Retinal pigment epithelial cell (primary cell): ENCODE results near the gene MLC1.

Source experiments
- DNase-seq: peaks from one replicate; pipeline ENCODE4 v3.0.0-alpha.2; 2010; ENCODE audit warnings: low read depth
- H3K4me3 ChIP-seq: 2 replicates; pipeline ENCODE4 v1.5.1; 2011; ENCODE audit warnings: mild to moderate bottlenecking, low read length, control low read depth, moderate library complexity
- TF ChIP-seq, protein P1 (sequence below): conservative IDR thresholded peaks from 2 replicates; pipeline ENCODE4 v1.5.1; 2011; ENCODE audit warnings: low read depth, low read length, control low read depth, inconsistent platforms

The MLC1 gene

DNA sequence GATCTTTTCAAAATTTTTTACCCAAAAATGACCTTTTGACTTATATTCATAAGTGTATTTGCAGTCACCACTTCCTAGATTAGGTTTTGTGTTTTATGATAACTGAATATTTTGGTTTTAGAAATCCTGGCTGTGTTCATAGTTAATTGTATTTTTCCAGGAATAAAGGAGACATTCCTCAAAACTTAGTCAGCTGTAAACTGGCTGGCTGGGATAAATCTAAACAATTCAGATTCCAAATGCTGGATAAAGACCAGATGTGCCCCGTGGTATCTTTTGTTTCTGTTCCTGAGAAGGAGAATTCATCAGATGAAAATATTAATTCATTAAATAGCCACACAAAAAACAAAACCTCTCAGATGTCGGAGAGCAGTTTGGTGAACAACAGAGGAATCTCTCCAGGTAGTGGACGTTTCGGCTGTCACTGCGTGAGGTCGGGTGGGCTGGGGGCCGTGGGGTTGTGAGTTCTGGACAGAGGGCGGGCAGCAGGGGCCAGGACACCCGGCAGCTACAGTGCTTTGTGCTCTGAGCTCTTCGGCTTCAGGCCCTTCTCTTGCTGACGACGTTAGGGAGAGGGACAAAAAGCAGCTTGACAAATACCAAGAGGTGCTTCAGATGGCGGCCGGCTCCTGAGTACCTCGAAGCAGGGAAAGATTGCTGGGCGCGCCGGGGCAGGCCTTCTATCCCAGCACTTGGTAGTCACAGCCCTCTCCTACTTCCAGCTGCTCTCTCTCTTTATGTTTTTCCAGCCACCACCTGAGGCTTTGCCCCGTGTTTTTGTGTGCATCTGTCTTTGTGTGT lies 29.2 kb upstream of the MLC1 start:
- peak; percentile 53 for DNase-seq
- no peak overlapping the region for H3K4me3 ChIP-seq
- TF ChIP-seq, protein P1, sequence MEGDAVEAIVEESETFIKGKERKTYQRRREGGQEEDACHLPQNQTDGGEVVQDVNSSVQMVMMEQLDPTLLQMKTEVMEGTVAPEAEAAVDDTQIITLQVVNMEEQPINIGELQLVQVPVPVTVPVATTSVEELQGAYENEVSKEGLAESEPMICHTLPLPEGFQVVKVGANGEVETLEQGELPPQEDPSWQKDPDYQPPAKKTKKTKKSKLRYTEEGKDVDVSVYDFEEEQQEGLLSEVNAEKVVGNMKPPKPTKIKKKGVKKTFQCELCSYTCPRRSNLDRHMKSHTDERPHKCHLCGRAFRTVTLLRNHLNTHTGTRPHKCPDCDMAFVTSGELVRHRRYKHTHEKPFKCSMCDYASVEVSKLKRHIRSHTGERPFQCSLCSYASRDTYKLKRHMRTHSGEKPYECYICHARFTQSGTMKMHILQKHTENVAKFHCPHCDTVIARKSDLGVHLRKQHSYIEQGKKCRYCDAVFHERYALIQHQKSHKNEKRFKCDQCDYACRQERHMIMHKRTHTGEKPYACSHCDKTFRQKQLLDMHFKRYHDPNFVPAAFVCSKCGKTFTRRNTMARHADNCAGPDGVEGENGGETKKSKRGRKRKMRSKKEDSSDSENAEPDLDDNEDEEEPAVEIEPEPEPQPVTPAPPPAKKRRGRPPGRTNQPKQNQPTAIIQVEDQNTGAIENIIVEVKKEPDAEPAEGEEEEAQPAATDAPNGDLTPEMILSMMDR, result no peak

DNA sequence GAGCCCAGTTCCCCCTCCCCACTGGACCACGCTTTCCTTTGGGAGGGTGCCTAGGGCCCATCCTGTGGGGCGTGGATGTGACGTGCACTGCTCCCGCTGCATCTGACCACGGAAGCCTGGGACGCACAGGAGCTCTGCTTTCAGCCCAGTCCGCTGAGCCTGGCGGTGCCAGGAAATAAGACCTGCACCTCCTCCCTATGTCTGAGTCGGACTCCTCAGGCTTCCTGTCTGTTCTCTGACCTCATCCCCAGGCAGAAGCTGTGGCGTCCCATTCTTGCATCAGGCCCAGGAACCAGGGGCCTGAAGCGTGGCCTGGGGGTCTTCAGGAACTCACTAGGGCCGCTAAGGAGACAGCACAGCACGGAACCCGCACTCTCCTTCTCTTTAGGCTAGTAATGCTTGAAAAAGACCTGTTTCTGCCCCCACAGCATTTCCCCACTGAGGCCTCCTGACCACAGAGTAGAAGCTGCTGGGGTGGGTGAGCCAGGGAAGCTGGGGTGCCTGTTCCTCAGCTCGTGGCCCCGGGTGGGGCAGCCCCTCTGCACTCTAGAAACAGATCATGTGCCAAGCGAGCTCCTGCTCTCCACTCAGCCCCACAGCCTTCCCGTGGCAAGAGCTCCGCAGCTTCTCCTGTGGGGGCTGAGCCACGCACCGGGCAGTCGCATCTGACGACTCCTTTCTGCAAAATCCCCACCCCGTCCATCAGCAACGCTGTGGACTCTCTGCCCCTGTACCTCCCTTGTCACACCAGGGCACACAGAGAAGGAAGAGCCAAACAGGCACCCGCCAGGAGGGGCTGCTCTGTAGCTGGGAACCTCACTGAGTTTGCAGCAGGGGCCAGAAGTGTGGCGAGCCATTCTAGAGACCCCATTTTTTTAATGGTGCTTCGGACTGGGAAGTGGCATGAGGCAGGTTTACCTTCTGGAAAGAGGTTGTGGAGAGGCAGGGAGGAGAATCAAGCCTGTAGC lies 27.2 kb upstream of the MLC1 start:
- TF ChIP-seq, protein P1, result no peak
- peak; percentile 77 for DNase-seq
- no peak overlapping the region for H3K4me3 ChIP-seq

DNA sequence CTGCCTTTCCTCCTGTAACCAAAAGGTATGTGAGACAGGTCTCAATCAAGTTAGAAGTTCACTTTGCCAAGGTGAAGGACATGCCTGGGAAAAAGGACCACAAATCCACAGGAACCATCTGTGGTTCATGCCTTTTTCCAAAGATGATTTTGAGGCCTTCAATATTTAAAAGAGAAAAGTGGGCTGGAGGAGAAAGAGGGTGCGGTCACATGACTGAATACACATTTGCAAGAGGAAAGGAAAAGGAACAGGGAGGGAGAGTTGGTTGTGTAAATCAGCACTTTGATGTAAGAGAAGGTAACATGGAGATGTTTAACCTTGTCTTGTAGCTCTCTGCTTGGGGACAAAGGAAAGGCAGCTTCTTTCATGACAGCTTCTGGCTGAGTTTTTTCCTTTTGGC lies 25.8 kb upstream of the MLC1 start:
- H3K4me3 ChIP-seq, result no peak overlapping the region
- TF ChIP-seq, protein P1, result no peak
- DNase-seq, result no peak

DNA sequence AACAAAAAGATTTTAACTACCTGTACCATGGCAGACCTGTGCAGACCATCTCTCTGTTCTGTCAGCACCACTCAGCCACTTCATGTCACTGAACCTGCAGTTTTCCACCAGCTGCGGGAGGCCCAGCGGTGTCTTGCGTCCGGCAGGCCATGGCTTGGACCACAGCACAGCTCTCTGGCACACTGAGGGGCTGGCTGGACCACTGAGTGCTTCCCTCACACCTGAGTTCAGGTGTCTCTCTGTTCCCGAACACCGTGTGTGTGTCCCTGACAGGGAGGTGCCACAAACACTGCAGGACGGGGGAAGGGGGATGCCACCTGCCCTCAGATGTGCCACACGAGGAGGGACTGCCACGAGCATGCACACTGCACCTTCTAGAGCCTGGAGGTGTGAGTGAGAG lies 22.3 kb upstream of the MLC1 start:
- DNase-seq, result no peak
- TF ChIP-seq, protein P1, result no peak

DNA sequence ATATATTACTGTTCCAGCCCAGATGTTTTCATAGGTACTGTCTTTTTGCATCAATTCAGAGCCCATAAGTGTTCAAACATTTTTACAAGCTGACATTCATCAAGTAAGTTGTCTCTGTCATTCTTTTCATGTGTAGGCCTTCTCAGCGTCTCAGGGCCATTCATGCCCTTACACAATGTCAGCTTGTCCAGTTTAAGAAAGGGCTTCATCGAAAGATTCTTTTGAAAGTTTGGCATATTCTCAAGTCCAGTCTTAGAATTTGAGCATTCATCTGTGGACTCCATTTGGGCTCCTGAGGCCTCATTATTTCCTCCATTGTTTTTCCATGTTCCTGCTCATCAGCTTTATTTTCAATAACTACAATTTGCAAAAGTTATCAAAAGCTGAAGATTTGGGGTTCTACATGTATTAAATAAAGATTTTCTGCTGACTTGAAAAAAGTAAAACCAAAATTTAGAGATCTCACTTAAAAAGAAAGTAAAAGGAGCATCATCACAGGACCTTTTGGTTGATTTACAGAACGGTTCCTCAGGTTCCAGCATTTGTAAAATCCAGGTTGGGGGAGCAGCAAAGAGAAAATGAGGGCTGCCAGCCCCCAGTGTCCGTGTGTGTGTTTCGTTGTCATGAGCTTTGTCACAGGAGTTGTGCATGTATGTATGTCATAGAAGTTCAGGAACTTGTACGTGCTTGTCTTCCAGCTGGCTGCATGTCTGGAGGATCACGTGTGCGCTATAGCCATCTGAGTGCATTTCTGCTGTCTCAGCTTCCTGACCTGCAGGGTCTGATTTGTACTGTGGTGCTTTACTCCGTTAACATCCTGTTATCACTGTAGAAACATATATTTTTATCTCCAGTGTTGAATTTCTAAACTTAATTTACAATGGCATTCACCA lies 20.2 kb upstream of the MLC1 start:
- H3K4me3 ChIP-seq, result no peak overlapping the region
- no peak for DNase-seq
- TF ChIP-seq, protein P1, result no peak

More for the DNA sequence above, 22.3 kb upstream of the MLC1 start:
- H3K4me3 ChIP-seq, result no peak overlapping the region

DNA sequence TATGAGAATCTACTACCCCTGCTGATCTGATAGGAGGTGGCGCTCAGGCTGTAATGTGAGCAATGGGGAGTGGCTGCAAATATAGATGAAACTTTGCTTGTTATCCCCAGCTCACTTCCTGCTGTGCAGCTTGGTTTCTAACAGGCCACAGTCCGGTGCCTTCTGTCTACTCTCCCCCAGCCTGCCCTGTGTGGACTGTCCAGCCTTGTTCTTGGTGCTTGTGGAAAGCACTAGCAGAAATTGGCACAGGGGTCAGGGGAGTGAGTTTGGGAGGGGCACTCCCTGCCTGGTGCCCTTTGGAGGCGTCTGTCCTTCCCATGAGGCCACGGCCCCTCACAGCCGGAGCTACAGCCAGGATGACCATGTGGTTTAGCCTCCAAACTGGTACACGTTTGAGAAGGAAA lies 18.9 kb upstream of the MLC1 start:
- TF ChIP-seq, protein P1, result no peak
- no peak overlapping the region for H3K4me3 ChIP-seq
- DNase-seq, result no peak
